Measurements from ENCODE around the gene NFIL3.
A peak's percentile ranks its signal among the peaks of the same experiment; 100 is the strongest.
"Not testable (repeated sequence)": the region's sequence is repeated elsewhere in the genome, so short reads cannot be mapped to it uniquely, and the experiment has no call there.

The NFIL3 gene

GRCh38 chr9:91423785-91424402, at the start of gene NFIL3:
TSS of gene NFIL3 (minus strand) at chr9:91423832. CDS start at chr9:91410734, 13,098 bp downstream.
- DNase-seq, result peak; percentile 84

GRCh38 chr9:91471524-91471923, 47.9 kb upstream of the NFIL3 start:
- not testable (repeated sequence) for DNase-seq

GRCh38 chr9:91465420-91465819, 41.8 kb upstream of the NFIL3 start:
- peak; percentile 76 for DNase-seq

- no peak for DNase-seq
These were observed 35.3 kb upstream of the NFIL3 start for GRCh38 chr9:91458906-91459305.

- DNase-seq, result no peak
These were observed 29.2 kb upstream of the NFIL3 start for GRCh38 chr9:91452844-91453243.

- no peak for DNase-seq
These were observed 28.0 kb upstream of the NFIL3 start for GRCh38 chr9:91451431-91452270.

- DNase-seq, result peak; percentile 31
These were observed 21.5 kb upstream of the NFIL3 start for GRCh38 chr9:91445135-91445534.

- DNase-seq, result no peak
These were observed 20.4 kb upstream of the NFIL3 start for GRCh38 chr9:91443994-91444392.

- no peak for DNase-seq
These were observed 19.8 kb upstream of the NFIL3 start for GRCh38 chr9:91443321-91443993.

- no peak for DNase-seq
These were observed 13.2 kb upstream of the NFIL3 start for GRCh38 chr9:91436841-91437240.

GRCh38 chr9:91433180-91433579, 9.5 kb upstream of the NFIL3 start:
- DNase-seq, result peak; percentile 89

GRCh38 chr9:91431485-91431884, 7.9 kb upstream of the NFIL3 start:
- DNase-seq, result no peak

GRCh38 chr9:91429501-91429900, 5.9 kb upstream of the NFIL3 start:
- no peak for DNase-seq

- DNase-seq, result no peak
These were observed 5.3 kb upstream of the NFIL3 start for GRCh38 chr9:91428927-91429351.

GRCh38 chr9:91428436-91428835, 4.8 kb upstream of the NFIL3 start:
- no peak for DNase-seq

- peak; percentile 56 for DNase-seq
These were observed 4.2 kb upstream of the NFIL3 start for GRCh38 chr9:91427873-91428272.

GRCh38 chr9:91426123-91426745, 2.6 kb upstream of the NFIL3 start:
- peak; percentile 44 for DNase-seq

GRCh38 chr9:91425271-91425670, 1.6 kb upstream of the NFIL3 start:
- no peak for DNase-seq

GRCh38 chr9:91424403-91425176, 958 bp upstream of the NFIL3 start:
- DNase-seq, result peak; percentile 84

GRCh38 chr9:91422758-91423711, 597 bp downstream of the NFIL3 start:
- peak; percentile 73 for DNase-seq
